Suprapubic skin (tissue), 3 donors: Measurements from ENCODE around the gene AOC3.

Experiments used
- EP300 ChIP-seq: sonication (generic); formaldehyde crosslinking; IDR thresholded peaks from one replicate; pipeline ENCODE4 v1.6.1; 2017; ENCODE audit warnings: antibody characterized with exemption
- TF ChIP-seq, protein P1 (sequence below), 2 donors: fragments of 200-600 bp in 1 of 2; fragments of 450-650 bp in 1 of 2; sonication (generic) in 1 of 2; IDR thresholded peaks; one replicate each; pipeline ENCODE4 v1.5.1; 2016 to 2019; ENCODE audit warnings: antibody characterized with exemption in 2 of 2, mild to moderate bottlenecking in 1 of 2, moderate library complexity in 1 of 2

DNA sequence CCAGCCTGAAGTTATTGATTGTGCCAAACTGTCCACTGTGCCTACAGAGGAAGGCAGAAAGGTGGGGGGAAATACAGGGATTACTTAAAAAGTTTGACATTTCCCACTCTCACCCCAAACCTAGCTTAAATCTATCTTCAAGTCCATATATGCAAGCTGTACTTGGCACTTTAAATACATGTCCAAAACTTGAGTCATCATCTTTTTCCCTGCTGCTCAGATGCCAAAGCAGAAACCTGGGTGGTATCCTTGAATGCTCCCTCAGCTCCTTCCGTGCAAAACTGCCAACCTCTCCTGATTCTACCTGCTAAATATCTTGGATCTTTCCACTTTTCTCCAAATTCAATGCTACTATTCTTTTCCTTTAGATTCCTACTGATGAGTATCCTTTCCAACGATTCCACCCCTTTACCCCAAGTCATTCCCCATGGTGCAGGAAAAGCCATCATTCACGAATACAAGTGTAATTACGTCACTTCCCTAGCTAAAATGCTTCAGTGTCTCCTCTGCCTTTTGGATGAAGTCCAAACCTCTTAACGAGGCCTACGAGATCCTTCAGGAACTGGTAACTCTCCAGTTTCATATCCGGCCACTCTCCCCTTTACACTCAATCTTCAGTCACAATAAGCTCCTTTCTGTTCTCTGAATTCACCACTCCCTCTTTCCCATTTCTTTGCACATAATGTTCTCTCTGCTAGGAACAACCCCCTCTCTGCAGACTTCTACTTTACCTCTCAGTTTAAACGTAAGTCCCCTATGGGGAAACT is 36.2 kb upstream of the AOC3 start:
- TF ChIP-seq EP300, result no peak
- TF ChIP-seq, protein P1, sequence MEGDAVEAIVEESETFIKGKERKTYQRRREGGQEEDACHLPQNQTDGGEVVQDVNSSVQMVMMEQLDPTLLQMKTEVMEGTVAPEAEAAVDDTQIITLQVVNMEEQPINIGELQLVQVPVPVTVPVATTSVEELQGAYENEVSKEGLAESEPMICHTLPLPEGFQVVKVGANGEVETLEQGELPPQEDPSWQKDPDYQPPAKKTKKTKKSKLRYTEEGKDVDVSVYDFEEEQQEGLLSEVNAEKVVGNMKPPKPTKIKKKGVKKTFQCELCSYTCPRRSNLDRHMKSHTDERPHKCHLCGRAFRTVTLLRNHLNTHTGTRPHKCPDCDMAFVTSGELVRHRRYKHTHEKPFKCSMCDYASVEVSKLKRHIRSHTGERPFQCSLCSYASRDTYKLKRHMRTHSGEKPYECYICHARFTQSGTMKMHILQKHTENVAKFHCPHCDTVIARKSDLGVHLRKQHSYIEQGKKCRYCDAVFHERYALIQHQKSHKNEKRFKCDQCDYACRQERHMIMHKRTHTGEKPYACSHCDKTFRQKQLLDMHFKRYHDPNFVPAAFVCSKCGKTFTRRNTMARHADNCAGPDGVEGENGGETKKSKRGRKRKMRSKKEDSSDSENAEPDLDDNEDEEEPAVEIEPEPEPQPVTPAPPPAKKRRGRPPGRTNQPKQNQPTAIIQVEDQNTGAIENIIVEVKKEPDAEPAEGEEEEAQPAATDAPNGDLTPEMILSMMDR (IDR thresholded peaks at IDR 0.05), result no peak
